CD14-positive monocyte (primary cell): Measurements from ENCODE around the gene GLMP. TPM values are rescaled to one million over a fixed set of nuclear protein-coding genes. Genes with fewer than 3 reads are reported as not detected.
A peak's percentile ranks its signal among the peaks of the same experiment; 100 is the strongest.

Experiments used
- DNase-seq, 3 donors: peaks; one replicate each; pipeline ENCODE4 v3.0.0-alpha.2; 2011 to 2022
- H2AFZ ChIP-seq: 2 replicates; pipeline ENCODE4 v1.6.0; 2012; ENCODE audit warnings: mild to moderate bottlenecking, low read depth, low read length, inconsistent platforms; ENCODE audit not compliant: insufficient read depth, poor library complexity, severe bottlenecking
- H3K27ac ChIP-seq, 2 donors: 1 replicate in 1 of 2; 2 replicates in 1 of 2; pipeline ENCODE4 v1.5.1; 2012 to 2013; ENCODE audit warnings: low read length in 2 of 2, control low read depth in 1 of 2, inconsistent platforms in 1 of 2, low read depth in 1 of 2, mild to moderate bottlenecking in 1 of 2
- H3K27me3 ChIP-seq, 2 donors: one replicate each; pipeline versions ENCODE4 v1.6.0 to v1.6.1; 2011 to 2013; ENCODE audit warnings: low read length in 2 of 2; ENCODE audit not compliant: control insufficient read depth in 2 of 2, insufficient read depth in 2 of 2
- H3K36me3 ChIP-seq, 2 donors: replicated peaks in 1 of 2; 1 replicate in 1 of 2; 2 replicates in 1 of 2; pipeline versions ENCODE4 v1.5.1 to v1.6.1; 2012 to 2013; ENCODE audit warnings: low read length in 2 of 2, control low read depth in 1 of 2, inconsistent platforms in 1 of 2, mild to moderate bottlenecking in 1 of 2; ENCODE audit not compliant: insufficient read depth in 2 of 2, control insufficient read depth in 1 of 2
- H3K4me1 ChIP-seq, 2 donors: 1 replicate in 1 of 2; 2 replicates in 1 of 2; pipeline versions ENCODE4 v1.5.1 to v1.6.1; 2012 to 2013; ENCODE audit warnings: low read length in 2 of 2, control low read depth in 1 of 2, inconsistent platforms in 1 of 2, mild to moderate bottlenecking in 1 of 2, moderate library complexity in 1 of 2; ENCODE audit not compliant: insufficient read depth in 2 of 2, control insufficient read depth in 1 of 2
- H3K4me2 ChIP-seq: replicated peaks from 2 replicates; pipeline ENCODE3; 2012; ENCODE audit warnings: low read length, moderate library complexity, mild to moderate bottlenecking; ENCODE audit not compliant: poor library complexity, severe bottlenecking; ENCODE audit errors: extremely low read depth
- H3K4me3 ChIP-seq, 3 experiments: fragments of 200-600 bp in 1 of 3; sonication (generic) in 1 of 3; replicated peaks in 1 of 3; 1 replicate in 2 of 3; 2 replicates in 1 of 3; pipeline ENCODE4 v1.5.1; 2011 to 2013; ENCODE audit warnings: low read length in 3 of 3, mild to moderate bottlenecking in 3 of 3, control low read depth in 2 of 3, low read depth in 2 of 3, inconsistent platforms in 1 of 3, moderate library complexity in 1 of 3
- H3K79me2 ChIP-seq: 2 replicates; pipeline ENCODE4 v1.6.0; 2012; ENCODE audit warnings: mild to moderate bottlenecking, control low read depth, inconsistent platforms, low read length, moderate library complexity; ENCODE audit not compliant: insufficient read depth
- H3K9ac ChIP-seq: 2 replicates; pipeline ENCODE4 v1.6.0; 2017; ENCODE audit warnings: low read length, mild to moderate bottlenecking; ENCODE audit not compliant: insufficient read depth, poor library complexity, severe bottlenecking
- H3K9me3 ChIP-seq, 2 donors: replicated peaks in 1 of 2; 1 replicate in 1 of 2; 2 replicates in 1 of 2; pipeline versions ENCODE4 v1.5.1 to v1.6.1; 2012 to 2013; ENCODE audit warnings: low read length in 2 of 2, control low read depth in 1 of 2; ENCODE audit not compliant: control insufficient read depth in 1 of 2, insufficient read depth in 1 of 2
- H4K20me1 ChIP-seq: 2 replicates; pipeline ENCODE4 v1.6.0; 2012; ENCODE audit warnings: mild to moderate bottlenecking, low read length, control low read depth, moderate library complexity; ENCODE audit not compliant: insufficient read depth
- H3K27ac Mint-ChIP-seq, 7 donors: one replicate each; pipeline ENCODE4 v1.8.0; 2020; ENCODE audit warnings: mild to moderate bottlenecking in 7 of 7, mixed read lengths in 7 of 7, moderate library complexity in 6 of 7, inconsistent platforms in 2 of 7
- H3K27me3 Mint-ChIP-seq, 3 donors: one replicate each; pipeline ENCODE4 v1.8.0; 2021 to 2022; ENCODE audit warnings: low read depth in 3 of 3, mild to moderate bottlenecking in 3 of 3, mixed read lengths in 3 of 3, moderate library complexity in 3 of 3, inconsistent platforms in 1 of 3
- H3K36me3 Mint-ChIP-seq, 2 donors: one replicate each; pipeline ENCODE4 v1.8.0; 2020; ENCODE audit warnings: mixed read lengths in 2 of 2, inconsistent platforms in 1 of 2, mild to moderate bottlenecking in 1 of 2
- H3K4me1 Mint-ChIP-seq: one replicate; pipeline ENCODE4 v1.8.0; 2020; ENCODE audit warnings: mild to moderate bottlenecking, mixed read lengths
- H3K4me3 Mint-ChIP-seq, 2 donors: one replicate each; pipeline ENCODE4 v1.8.0; 2020; ENCODE audit warnings: mild to moderate bottlenecking in 2 of 2, mixed read lengths in 2 of 2, moderate library complexity in 1 of 2
- H3K9me3 Mint-ChIP-seq, 7 donors: one replicate each; pipeline ENCODE4 v1.8.0; 2020 to 2022; ENCODE audit warnings: mixed read lengths in 7 of 7, mild to moderate bottlenecking in 6 of 7, moderate library complexity in 6 of 7, inconsistent platforms in 2 of 7
- CTCF ChIP-seq: fragments of 200-600 bp; IDR thresholded peaks from one replicate; pipeline ENCODE4 v1.8.0; 2022; ENCODE audit warnings: antibody characterized with exemption, mild to moderate bottlenecking
- WGBS: methylation state at CpG from one replicate; pipeline ENCODE4 v1.1.5; 2013; ENCODE audit warnings: missing lambda C conversion rate; ENCODE audit not compliant: insufficient coverage; 5-methylcytosine and 5-hydroxymethylcytosine counted together
- intact Hi-C, 2 donors: fragments of 100-400 bp; cut with micrococcal nuclease; formaldehyde crosslinking; loops; one replicate each; pipeline versions ENCODE4 v1.15.0 to v1.15.1; 2023
- polyA plus RNA-seq, 3 donors: library from polyadenylated mRNA; depleted of rRNA in 1 of 3; unstranded in 2 of 3; stranded (reverse) in 1 of 3; fragments of 300-500 nt in 2 of 3; fragments of >200 nt in 1 of 3; fragmentation: Illumina TruSeq in 2 of 3; gene quantifications; 1 replicate in 2 of 3; 2 replicates in 1 of 3; pipeline ENCODE4 v1.2.3, GENCODE V29; 2012 to 2021

Gene GLMP
- polyA plus RNA-seq, 3 donors = 24.3 to 59.6 (median 34.7) TPM

GRCh38 chr1:156286061-156286460 lies 9.4 kb downstream of the GLMP start:
- Mint-ChIP-seq H3K4me3 (no peak overlapping the region), H3K27ac (peak overlapping the region in 3 of 7 donors; percentile 36 to 86 (median 40)), H3K27me3 (no peaks in the 10 kb centered on the region), H3K4me1 (peaks cover 42% of the 10 kb centered on the region), H3K9me3 (no peaks in the 10 kb centered on the region), H3K36me3 (peaks cover 21 to 42% of the 10 kb centered on the region in 2 donors)
- no peak for DNase-seq
- Histone ChIP-seq H3K79me2 (peaks cover 33% of the 10 kb centered on the region), H3K4me2 (no peak overlapping the region), H3K36me3 (peaks cover 9 to 23% of the 10 kb centered on the region in 2 donors), H3K27ac (no peak overlapping the region), H4K20me1 (peaks cover 12% of the 10 kb centered on the region), H3K27me3 (no peaks in the 10 kb centered on the region), H3K4me1 (peaks cover 39 to 42% of the 10 kb centered on the region in 2 donors), H3K9me3 (no peaks in the 10 kb centered on the region), H3K9ac (no peak overlapping the region), H2AFZ (no peak overlapping the region), H3K4me3 (no peak overlapping the region)
- WGBS = 100% methylated on average over 4 of the region's 8 CpGs
- TF ChIP-seq CTCF = no peak
- intact Hi-C loops = no loop called here

- Mint-ChIP-seq H3K27me3 (no peaks in the 10 kb centered on the region), H3K9me3 (no peaks in the 10 kb centered on the region), H3K27ac (peak overlapping the region in 1 of 7 donors; percentile 76), H3K4me3 (no peak overlapping the region), H3K36me3 (peaks cover 21 to 42% of the 10 kb centered on the region in 2 donors), H3K4me1 (peaks cover 45% of the 10 kb centered on the region)
- no peak for TF ChIP-seq CTCF
- no peak overlapping the region for H2AFZ ChIP-seq
- H3K4me1 ChIP-seq = peaks cover 41 to 44% of the 10 kb centered on the region in 2 donors
- peaks cover 9 to 23% of the 10 kb centered on the region in 2 donors for H3K36me3 ChIP-seq
- H3K27ac ChIP-seq = peak overlapping the region; percentile 39 to 55
- no peaks in the 10 kb centered on the region for H3K9me3 ChIP-seq
- H3K4me3 ChIP-seq = no peak overlapping the region
- DNase-seq = no peak
- peaks cover 18% of the 10 kb centered on the region for H4K20me1 ChIP-seq
- over 99% methylated on average over 20 of the region's 21 CpGs for WGBS
- H3K4me2 ChIP-seq = peak overlapping the region; percentile 38
- H3K9ac ChIP-seq = no peak overlapping the region
- H3K27me3 ChIP-seq = no peaks in the 10 kb centered on the region
- intact Hi-C loops = no loop called here
- peaks cover 40% of the 10 kb centered on the region for H3K79me2 ChIP-seq
Observed at GRCh38 chr1:156285437-156285836, 10.0 kb downstream of the GLMP start.
